Chondrocyte (in vitro differentiated cells): Measurements from ENCODE around the gene ARSJ. TPM values are rescaled to one million over a fixed set of nuclear protein-coding genes. Genes with fewer than 3 reads are reported as not detected.

Source experiments
- DNase-seq: peaks from one replicate; pipeline ENCODE4 v3.0.0; 2021; ENCODE audit warnings: mixed read lengths, low spot score
- H3K27ac Mint-ChIP-seq: one replicate; pipeline ENCODE4 v1.8.0; 2021; ENCODE audit warnings: mild to moderate bottlenecking, moderate library complexity, mixed read lengths; ENCODE audit not compliant: unreplicated experiment
- H3K27me3 Mint-ChIP-seq: 2 replicates; pipeline ENCODE4 v1.8.0; 2021; ENCODE audit warnings: low read depth, mixed read lengths
- H3K36me3 Mint-ChIP-seq: 2 replicates; pipeline ENCODE4 v1.8.0; 2021; ENCODE audit warnings: low read depth, mixed read lengths
- H3K4me1 Mint-ChIP-seq: 2 replicates; pipeline ENCODE4 v1.8.0; 2021; ENCODE audit warnings: low read depth, mild to moderate bottlenecking, mixed read lengths
- H3K4me3 Mint-ChIP-seq: one replicate; pipeline ENCODE4 v1.8.0; 2021; ENCODE audit warnings: mild to moderate bottlenecking, moderate library complexity, mixed read lengths; ENCODE audit not compliant: unreplicated experiment
- H3K9me3 Mint-ChIP-seq: 2 replicates; pipeline ENCODE4 v1.8.0; 2021; ENCODE audit warnings: low read depth, mixed read lengths
- total RNA-seq: library from RNA; stranded (reverse); gene quantifications from 3 replicates; pipeline ENCODE4 v1.2.1, GENCODE V29; 2021
- TF ChIP-seq, protein P1 (sequence below): fragments of 200-600 bp; sonication (generic); IDR thresholded peaks from 2 replicates; pipeline ENCODE4 v1.5.0; 2021; ENCODE audit warnings: antibody characterized with exemption, mild to moderate bottlenecking, moderate library complexity

Gene ARSJ
- total RNA-seq, 1 donor from 2014 or later, result 80.9 TPM

DNA sequence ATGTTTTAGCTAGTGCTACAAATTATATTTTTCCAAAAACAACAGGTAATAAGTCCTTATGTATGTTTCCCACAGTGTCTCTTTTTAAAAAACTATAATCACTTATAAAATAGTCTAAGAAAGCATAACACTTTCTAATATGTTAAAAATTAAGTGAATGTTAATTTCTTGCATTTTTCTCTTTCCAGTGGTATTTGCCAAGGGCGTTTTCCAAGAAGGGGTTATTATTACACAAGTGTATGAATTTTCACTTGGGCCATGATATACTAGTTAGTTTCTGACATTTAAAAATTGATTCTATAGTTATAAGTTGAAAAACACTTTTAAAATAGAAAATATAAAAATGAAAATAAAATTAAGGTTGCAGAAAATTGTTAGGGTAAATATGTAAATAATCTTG lies 74.6 kb downstream of the ARSJ start:
- H3K27me3 Mint-ChIP-seq, result no peaks in the 10 kb centered on the region

GRCh38 chr4:113901994-113902787 lies 77.3 kb downstream of the ARSJ start:
- Mint-ChIP-seq H3K36me3 (peaks cover 16% of the 10 kb centered on the region), H3K4me1 (peaks cover 23% of the 10 kb centered on the region), H3K27me3 (no peaks in the 10 kb centered on the region), H3K9me3 (no peaks in the 10 kb centered on the region), H3K27ac (peak overlapping the region; percentile 4), H3K4me3 (no peak overlapping the region)
- TF ChIP-seq, protein P1, sequence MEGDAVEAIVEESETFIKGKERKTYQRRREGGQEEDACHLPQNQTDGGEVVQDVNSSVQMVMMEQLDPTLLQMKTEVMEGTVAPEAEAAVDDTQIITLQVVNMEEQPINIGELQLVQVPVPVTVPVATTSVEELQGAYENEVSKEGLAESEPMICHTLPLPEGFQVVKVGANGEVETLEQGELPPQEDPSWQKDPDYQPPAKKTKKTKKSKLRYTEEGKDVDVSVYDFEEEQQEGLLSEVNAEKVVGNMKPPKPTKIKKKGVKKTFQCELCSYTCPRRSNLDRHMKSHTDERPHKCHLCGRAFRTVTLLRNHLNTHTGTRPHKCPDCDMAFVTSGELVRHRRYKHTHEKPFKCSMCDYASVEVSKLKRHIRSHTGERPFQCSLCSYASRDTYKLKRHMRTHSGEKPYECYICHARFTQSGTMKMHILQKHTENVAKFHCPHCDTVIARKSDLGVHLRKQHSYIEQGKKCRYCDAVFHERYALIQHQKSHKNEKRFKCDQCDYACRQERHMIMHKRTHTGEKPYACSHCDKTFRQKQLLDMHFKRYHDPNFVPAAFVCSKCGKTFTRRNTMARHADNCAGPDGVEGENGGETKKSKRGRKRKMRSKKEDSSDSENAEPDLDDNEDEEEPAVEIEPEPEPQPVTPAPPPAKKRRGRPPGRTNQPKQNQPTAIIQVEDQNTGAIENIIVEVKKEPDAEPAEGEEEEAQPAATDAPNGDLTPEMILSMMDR, result no peak
- DNase-seq, result no peak

More for the DNA sequence above, 74.6 kb downstream of the ARSJ start:
- TF ChIP-seq, protein P1, result no peak
- DNase-seq, result no peak
- H3K36me3 Mint-ChIP-seq, result peaks cover 14% of the 10 kb centered on the region
- H3K4me3 Mint-ChIP-seq, result no peak overlapping the region
- H3K9me3 Mint-ChIP-seq, result no peaks in the 10 kb centered on the region
- no peak overlapping the region for H3K27ac Mint-ChIP-seq
- H3K4me1 Mint-ChIP-seq, result peaks cover 16% of the 10 kb centered on the region

DNA sequence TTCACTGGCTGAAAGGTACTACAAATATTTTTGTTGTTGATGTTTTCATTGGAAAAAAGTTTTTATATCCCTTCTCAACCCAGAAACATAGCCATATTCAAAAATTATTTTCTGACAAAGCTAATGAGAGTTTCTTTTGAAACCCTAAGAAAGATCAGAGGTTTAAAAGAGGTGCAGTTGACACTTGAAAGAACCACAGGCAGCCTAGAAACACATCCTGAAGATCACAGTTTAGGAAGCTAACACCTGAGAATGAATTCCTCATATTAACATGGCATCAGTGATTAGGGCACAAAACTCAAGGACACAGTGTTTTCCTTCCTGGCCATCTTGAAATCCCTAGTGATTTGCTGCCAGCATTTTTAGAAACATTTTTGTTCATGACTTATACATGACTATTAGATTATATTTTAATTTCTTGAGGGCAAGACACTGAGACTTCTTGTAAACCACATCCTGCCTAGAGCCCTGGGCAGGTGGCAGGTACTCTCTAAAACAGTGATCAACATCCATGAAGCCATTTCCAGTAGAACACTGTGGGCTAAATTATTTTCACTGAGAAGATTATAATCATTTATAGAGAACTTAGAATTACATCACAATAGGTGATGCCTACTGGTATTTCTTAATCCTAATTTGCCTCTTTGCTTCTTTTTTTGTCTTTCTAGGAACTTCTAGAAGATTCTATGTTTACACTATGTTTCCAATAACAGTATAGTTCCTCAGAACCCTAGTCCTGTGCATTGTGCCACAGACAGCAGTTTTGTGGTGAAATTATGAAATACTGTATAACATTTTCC lies 80.0 kb downstream of the ARSJ start:
- Mint-ChIP-seq H3K36me3 (peaks cover 25% of the 10 kb centered on the region), H3K27me3 (no peaks in the 10 kb centered on the region), H3K4me1 (peaks cover 16% of the 10 kb centered on the region), H3K4me3 (no peak overlapping the region), H3K27ac (peak overlapping the region; percentile 52), H3K9me3 (no peaks in the 10 kb centered on the region)
- no peak for DNase-seq
- TF ChIP-seq, protein P1, result no peak

GRCh38 chr4:113893546-113893945 lies 85.9 kb downstream of the ARSJ start:
- no peak for DNase-seq
- TF ChIP-seq, protein P1, result peak; percentile 67
- Mint-ChIP-seq H3K36me3 (peaks cover 15% of the 10 kb centered on the region), H3K27ac (no peak overlapping the region), H3K4me1 (peaks cover 3% of the 10 kb centered on the region), H3K9me3 (no peaks in the 10 kb centered on the region), H3K27me3 (no peaks in the 10 kb centered on the region), H3K4me3 (no peak overlapping the region)

GRCh38 chr4:113888006-113888405 lies 91.4 kb downstream of the ARSJ start:
- Mint-ChIP-seq H3K27me3 (no peaks in the 10 kb centered on the region), H3K4me1 (peaks cover 6% of the 10 kb centered on the region), H3K4me3 (no peak overlapping the region), H3K36me3 (no peaks in the 10 kb centered on the region), H3K9me3 (no peaks in the 10 kb centered on the region), H3K27ac (no peak overlapping the region)
- TF ChIP-seq, protein P1, result no peak
- no peak for DNase-seq
